K562 (cell line): Measurements from ENCODE around the gene DKK3. TPM values are rescaled to one million over a fixed set of nuclear protein-coding genes. Genes with fewer than 3 reads are reported as not detected.
A peak's percentile ranks its signal among the peaks of the same experiment; 100 is the strongest.

ENCODE experiments used
- ATAC-seq: fragments of 200-7000 bp; cut with Tn5 transposase; 3 replicates; pipeline ENCODE4 v1.9.1; 2020; ENCODE audit warnings: moderate library complexity
- BruUV-seq: library from RNA; stranded (reverse); fragments of 400-500 nt; replicated peaks from 2 replicates; lab custom pipeline; 2021; lab: Mats Ljungman, UMichigan
- CTCF ChIA-PET: fragments of 300-600 bp; formaldehyde crosslinking; extraction: SDS; loops from one replicate; lab custom pipeline; 2021; ENCODE audit warnings: low intra/inter-chr PET ratio; lab: Yijun Ruan, JAX
- POLR2A ChIA-PET: fragments of 300-600, 350-650 bp; sonication (Branson Sonifier 250); formaldehyde crosslinking; extraction: SDS; loops from one replicate; lab custom pipeline; 2021; ENCODE audit warnings: antibody characterized with exemption, inconsistent platforms; lab: Yijun Ruan, JAX
- DNase-seq, 4 experiments: peaks; one replicate each; pipeline versions ENCODE4 v3.0.0 to v3.0.0-alpha.2; 2011 to 2018; ENCODE audit warnings: low spot score in 3 of 4, mixed read lengths in 3 of 4; ENCODE audit errors: extremely low read depth in 1 of 4
- FAIRE-seq: peaks from 2 replicates; lab custom pipeline; 2011; peaks lifted over from hg19 to GRCh38; lab: Jason Lieb, UNC
- H2AFZ ChIP-seq: 2 replicates; pipeline ENCODE4 v1.6.0; 2011; ENCODE audit warnings: low read depth, low read length, control low read depth, inconsistent platforms
- H3K27ac ChIP-seq: fragments of 200-600 bp; 3 replicates; pipeline ENCODE4 v1.8.0; 2011; ENCODE audit warnings: low read depth, mild to moderate bottlenecking, control low read depth, inconsistent platforms, low read length, moderate library complexity, mixed read lengths; ENCODE audit errors: extremely low read depth
- H3K27me3 ChIP-seq, 2 experiments: fragments of 300-600 bp in 1 of 2; 2 replicates in 1 of 2; 3 replicates in 1 of 2; pipeline versions ENCODE4 v1.6.0 to v1.8.0; 2011; ENCODE audit warnings: inconsistent platforms in 2 of 2, low read length in 2 of 2, mild to moderate bottlenecking in 1 of 2, mixed read lengths in 1 of 2, moderate library complexity in 1 of 2; ENCODE audit not compliant: control insufficient read depth in 2 of 2, insufficient read depth in 2 of 2
- H3K36me3 ChIP-seq: fragments of 300-600 bp; 3 replicates; pipeline ENCODE4 v1.8.0; 2011; ENCODE audit warnings: mild to moderate bottlenecking, low read length, inconsistent platforms; ENCODE audit not compliant: control insufficient read depth, insufficient read depth
- H3K4me1 ChIP-seq, 2 experiments: fragments of 200-600 bp in 1 of 2; replicated peaks in 1 of 2; 2 replicates in 1 of 2; 3 replicates in 1 of 2; pipeline versions ENCODE4 v1.5.1 to v1.8.0; 2011; ENCODE audit warnings: inconsistent platforms in 2 of 2, low read length in 2 of 2, mild to moderate bottlenecking in 1 of 2, mixed read lengths in 1 of 2, moderate library complexity in 1 of 2; ENCODE audit not compliant: control insufficient read depth in 2 of 2, insufficient read depth in 2 of 2
- H3K4me2 ChIP-seq: 2 replicates; pipeline ENCODE4 v1.6.1; 2011; ENCODE audit warnings: low read length, control low read depth, inconsistent platforms, mixed read lengths; ENCODE audit not compliant: insufficient read depth
- H3K4me3 ChIP-seq: fragments of 200-600 bp; sonication (generic), shearing (Covaris generic); 2 replicates; pipeline ENCODE4 v1.5.1; 2016; ENCODE audit warnings: control low read depth, inconsistent platforms
- H3K79me2 ChIP-seq: fragments of 200-600 bp; 3 replicates; pipeline ENCODE4 v1.8.0; 2011; ENCODE audit warnings: low read length, inconsistent platforms; ENCODE audit not compliant: control insufficient read depth, insufficient read depth
- H3K9ac ChIP-seq, 2 experiments: 2 replicates each; pipeline versions ENCODE4 v1.6.0 to v1.6.1; 2011; ENCODE audit warnings: low read depth in 2 of 2, low read length in 2 of 2, control low read depth in 1 of 2, inconsistent platforms in 1 of 2, mild to moderate bottlenecking in 1 of 2, mixed read lengths in 1 of 2; ENCODE audit not compliant: insufficient read depth in 1 of 2
- H3K9me1 ChIP-seq: one replicate; pipeline ENCODE4 v1.6.0; 2011; ENCODE audit warnings: inconsistent platforms, mild to moderate bottlenecking, low read length, moderate library complexity; ENCODE audit not compliant: control insufficient read depth, insufficient read depth
- H3K9me3 ChIP-seq: replicated peaks from 2 replicates; pipeline ENCODE4 v1.5.1; 2011; ENCODE audit warnings: low read depth, low read length, inconsistent platforms; ENCODE audit not compliant: control insufficient read depth, insufficient read depth
- H4K20me1 ChIP-seq: replicated peaks from 2 replicates; pipeline ENCODE4 v1.6.1; 2011; ENCODE audit warnings: low read length, inconsistent platforms, mixed read lengths; ENCODE audit not compliant: control insufficient read depth, insufficient read depth
- BCLAF1 ChIP-seq, 2 experiments: fragments of 450-650 bp in 1 of 2; IDR thresholded peaks; 2 replicates each; pipeline ENCODE4 v1.6.1; 2011 to 2017; ENCODE audit warnings: low read depth in 2 of 2, antibody characterized with exemption in 1 of 2, borderline replicate concordance in 1 of 2, low read length in 1 of 2, mild to moderate bottlenecking in 1 of 2, mixed read lengths in 1 of 2; ENCODE audit not compliant: control insufficient read depth in 1 of 2
- CTBP1 ChIP-seq: fragments of 450-650 bp; IDR thresholded peaks from 2 replicates; pipeline ENCODE4 v1.6.1; 2016; ENCODE audit warnings: borderline replicate concordance
- ETV1 ChIP-seq: fragments of 450-650 bp; conservative IDR thresholded peaks from 2 replicates; pipeline ENCODE4 v1.6.1; 2016; ENCODE audit warnings: missing genetic modification characterization, control low read depth, low read depth, missing compliant biosample characterization
- FIP1L1 ChIP-seq: fragments of 200-400 bp; formaldehyde crosslinking; IDR thresholded peaks from 2 replicates; pipeline ENCODE4 v1.6.1; 2018; ENCODE audit warnings: mild to moderate bottlenecking, low read depth, low read length; ENCODE audit not compliant: poor library complexity, severe bottlenecking
- LEF1 ChIP-seq: fragments of 450-650 bp; IDR thresholded peaks from 2 replicates; pipeline ENCODE4 v1.6.1; 2016; ENCODE audit warnings: mild to moderate bottlenecking
- NFXL1 ChIP-seq: fragments of 450-650 bp; formaldehyde crosslinking; IDR thresholded peaks from 2 replicates; pipeline ENCODE4 v1.4.0; 2021; ENCODE audit warnings: mild to moderate bottlenecking
- NR2C1 ChIP-seq, 2 experiments: fragments of 450-650 bp; IDR thresholded peaks; 2 replicates each; pipeline ENCODE4 v1.6.1; 2017; ENCODE audit warnings: mild to moderate bottlenecking in 2 of 2, antibody characterized with exemption in 1 of 2, inconsistent platforms in 1 of 2, missing compliant biosample characterization in 1 of 2, missing genetic modification characterization in 1 of 2
- ZNF3 ChIP-seq: fragments of 250-450 bp; sonication (Bioruptor Pico); IDR thresholded peaks from 2 replicates; pipeline ENCODE4 v1.5.0; 2021; ENCODE audit warnings: mild to moderate bottlenecking, moderate library complexity
- ZNF512 ChIP-seq: IDR thresholded peaks from 2 replicates; pipeline ENCODE4 v1.6.1; 2016; ENCODE audit warnings: missing genetic modification characterization, missing compliant biosample characterization
- ZNF639 ChIP-seq, 2 experiments: fragments of 200-800 bp in 1 of 2; sonication (Bioruptor generic) in 1 of 2; sonication (generic) in 1 of 2; formaldehyde crosslinking in 1 of 2; IDR thresholded peaks in 1 of 2; conservative IDR thresholded peaks in 1 of 2; 2 replicates each; pipeline versions ENCODE4 v1.5.0 to v1.6.1; 2016 to 2020; ENCODE audit warnings: missing compliant biosample characterization in 1 of 2, missing genetic modification characterization in 1 of 2, missing genetic modification reagents in 1 of 2
- WGBS: fragments of 100-300 bp; shearing (Covaris generic); methylation state at CpG from one replicate; pipeline ENCODE4 v1.1.6; 2016; ENCODE audit warnings: low coverage, mixed read lengths; ENCODE audit not compliant: insufficient coverage; ENCODE audit errors: missing lambda C conversion rate; 5-methylcytosine and 5-hydroxymethylcytosine counted together
- in situ Hi-C: fragments of 300-500 bp; cut with MboI; formaldehyde crosslinking; loops from 4 replicates; pipeline ENCODE4 v1.15.0; 2018; ENCODE audit warnings: inconsistent platforms, mixed read lengths
- intact Hi-C: fragments of 100-400 bp; cut with micrococcal nuclease; formaldehyde crosslinking; loops from 2 replicates; pipeline ENCODE4 v1.14.2; 2022
- polyA plus RNA-seq, 8 experiments: library from polyadenylated mRNA; depleted of rRNA in 4 of 8; stranded (reverse) in 5 of 8; unstranded in 3 of 8; fragments of >200 nt; fragmentation: Nextera tagmentation in 2 of 8; fragmentation: Illumina TruSeq in 1 of 8; extraction: Ambion mirVana in 2 of 8; extraction: Trizol in 1 of 8; gene quantifications; 2 replicates each; pipeline versions ENCODE4 v1.2.1 to v1.2.3, GENCODE V29; 2011 to 2014; ENCODE audit warnings: inconsistent platforms in 1 of 8, missing spikeins in 1 of 8
- total RNA-seq, 7 experiments: library from RNA; depleted of rRNA in 6 of 7; stranded (reverse); fragments of >200 nt in 6 of 7; fragmentation: Illumina TruSeq in 2 of 7; extraction: Trizol in 2 of 7; gene quantifications; 2 replicates each; pipeline versions ENCODE4 v1.2.1 to v1.2.3, GENCODE V29; 2011 to 2021; ENCODE audit warnings: low replicate concordance in 1 of 7

The DKK3 gene
- total and polyA plus RNA-seq, 9 of the 15 experiments (the other 6 are each of a cell fraction or from before 2014, with no cell fraction given) = 0.14 to 0.85 (median 0.38) TPM; not detected in 6

GRCh38 chr11:11978792-11979487 is 29.5 kb downstream of the DKK3 start:
- Histone ChIP-seq H3K36me3 (no peaks in the 10 kb centered on the region), H2AFZ (peak overlapping the region; percentile 42), H3K9me1 (no peaks in the 10 kb centered on the region), H3K4me2 (no peak overlapping the region), H3K27ac (no peak overlapping the region), H3K79me2 (no peaks in the 10 kb centered on the region), H3K4me3 (no peak overlapping the region), H4K20me1 (no peaks in the 10 kb centered on the region), H3K27me3 (peaks cover 6 to 67% of the 10 kb centered on the region in 2 experiments; a peak in 4 of 5 replicates), H3K4me1 (peaks cover 0 to 4% of the 10 kb centered on the region in 2 experiments; a peak in 3 of 5 replicates), H3K9me3 (0 out of 2 replicates have a peak, but pooled peaks cover 1% of the 10 kb centered on the region), H3K9ac (peak overlapping the region in 1 of 2 experiments; percentile 13; a peak in 1 of 4 replicates)
- CTCF ChIA-PET = no interaction called here
- DNase-seq = peak in 1 of 4 experiments; percentile 13
- ATAC-seq = peak; percentile 40
- in situ Hi-C loops = no loop called here
- no peak for FAIRE-seq
- BruUV-seq = no TSS peak
- WGBS = 12% methylated on average over 12 of the region's 13 CpGs
- intact Hi-C loops = no loop called here
- POLR2A ChIA-PET = interaction anchor here (1.0 kb wide), 2 partner anchors 10 to 12 kb away, joined by 4 to 5 read pairs; no protein-coding TSS in a partner anchor
- TF ChIP-seq ZNF639 (CRISPR knock-in tag; conservative IDR thresholded peaks at IDR 0.05 in 1 of 2, IDR thresholded peaks at IDR 0.05 in 1 of 2) = 0 out of 4 replicates have a peak, but pooled peaks of 1 of the 2 experiments have one; percentile 18
- no peak for TF ChIP-seq FIP1L1
- TF ChIP-seq CTBP1 = no peak
- no peak for TF ChIP-seq BCLAF1 (IDR thresholded peaks at IDR 0.05; ENCODE audit: borderline replicate concordance in 1 of 2, control insufficient read depth in 1 of 2, low read depth in 2 of 2, low read length in 1 of 2)
- no peak for TF ChIP-seq ZNF3 (CRISPR knock-in tag)
- no peak for TF ChIP-seq NFXL1
- TF ChIP-seq LEF1 = no peak
- peak; percentile 71 for TF ChIP-seq ETV1 (tag)
- TF ChIP-seq NR2C1 (IDR thresholded peaks at IDR 0.05) = peak; percentile 28; the same call in 1 of the 2 replicates
- TF ChIP-seq NR2C1 (tag; IDR thresholded peaks at IDR 0.05) = peak; percentile 66
- no peak for TF ChIP-seq ZNF512 (tag)
